ENCODE measurements around the gene TRMT1.
A peak's percentile ranks its signal among the peaks of the same experiment; 100 is the strongest.
"Not testable (repeated sequence)": the region's sequence is repeated elsewhere in the genome, so short reads cannot be mapped to it uniquely, and the experiment has no call there.

Gene TRMT1

DNA sequence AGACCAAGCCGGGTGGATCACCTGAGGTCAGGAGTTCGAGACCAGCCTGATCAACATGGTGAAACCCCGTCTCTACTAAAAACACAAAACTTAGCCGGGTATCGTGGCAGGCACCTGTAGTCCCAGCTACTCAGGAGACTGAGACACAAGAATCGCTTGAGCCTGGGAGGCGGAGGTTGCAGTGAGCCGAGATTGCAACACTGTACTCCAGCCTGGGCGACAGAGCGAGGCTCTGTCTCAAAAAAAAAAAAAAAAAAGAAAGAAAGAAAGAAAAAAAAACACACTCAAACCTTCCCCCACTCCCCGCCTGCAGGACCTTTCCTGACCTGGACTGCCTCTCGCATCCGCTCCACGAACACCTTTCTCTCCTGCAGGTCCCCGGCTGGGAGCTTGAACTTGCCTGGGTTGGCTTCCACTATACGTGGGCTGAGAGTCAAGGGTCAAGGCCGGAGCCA is 32.7 kb upstream of the TRMT1 start:
- H3K27me3 ChIP-seq (ENCODE audit: control insufficient read depth in 1 of 2, insufficient read depth in 2 of 2, low read length in 2 of 2); H3K4me1 ChIP-seq (ENCODE audit: insufficient read depth, low read length); H3K9me3 ChIP-seq (ENCODE audit: low read length): not testable (repeated sequence)
- Histone ChIP-seq H3K36me3 (ENCODE audit: insufficient read depth, low read length) (peaks cover 12% of the 10 kb centered on the region), H3K27ac (ENCODE audit: low read depth, low read length) (peak overlapping the region; percentile 97), H3K9ac (ENCODE audit: low read length) (peak overlapping the region; percentile 49), H3K4me3 (ENCODE audit: low read depth in 1 of 2, low read length in 2 of 2) (peak overlapping the region; percentile 75 to 100)

DNA sequence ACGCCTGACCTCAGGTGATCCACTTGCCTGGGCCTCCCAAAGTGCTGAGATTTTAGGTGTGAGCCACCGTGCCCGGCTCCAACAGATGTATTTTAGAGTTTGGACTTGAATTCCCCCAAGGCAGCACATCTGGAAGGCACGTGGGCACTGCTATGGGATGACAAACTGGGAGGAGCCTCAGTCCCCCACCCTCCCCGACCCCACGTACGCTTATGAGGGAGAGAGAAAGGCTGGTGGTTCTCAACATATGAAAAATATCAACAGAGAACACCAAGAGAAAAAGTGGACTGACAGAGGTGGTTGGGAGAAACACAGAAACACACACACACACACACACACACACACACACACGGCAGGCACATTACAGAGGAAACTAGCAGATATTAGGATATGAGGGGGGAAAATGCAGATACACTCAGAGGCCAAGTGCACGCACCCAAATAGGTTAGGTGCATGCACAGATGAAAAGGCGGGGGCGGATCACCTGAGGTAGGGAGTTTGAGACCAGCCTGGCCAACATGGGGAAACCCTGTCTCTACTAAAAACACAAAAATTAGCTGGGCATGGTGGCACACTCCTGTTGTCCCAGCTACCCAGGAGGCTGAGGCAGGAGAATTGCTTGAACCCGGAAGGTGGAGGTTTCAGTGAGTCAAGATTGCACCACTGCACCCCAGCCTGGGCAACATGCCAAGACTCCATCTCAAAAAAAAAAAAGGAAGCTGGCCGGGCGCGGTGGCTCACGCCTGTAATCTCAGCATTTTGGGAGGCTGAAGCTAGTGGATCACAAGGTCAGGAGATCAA is 30.4 kb upstream of the TRMT1 start:
- peaks cover 6% of the 10 kb centered on the region for H3K4me1 ChIP-seq (ENCODE audit: insufficient read depth, low read length)
- H3K4me3 ChIP-seq (ENCODE audit: low read depth in 1 of 2, low read length in 2 of 2): no peak overlapping the region
- H3K27me3 ChIP-seq (ENCODE audit: control insufficient read depth in 1 of 2, insufficient read depth in 2 of 2, low read length in 2 of 2): no peaks in the 10 kb centered on the region
- no peak overlapping the region for H3K27ac ChIP-seq (ENCODE audit: low read depth, low read length)
- no peaks in the 10 kb centered on the region for H3K9me3 ChIP-seq (ENCODE audit: low read length)
- H3K36me3 ChIP-seq (ENCODE audit: insufficient read depth, low read length): peaks cover 17% of the 10 kb centered on the region
- H3K9ac ChIP-seq (ENCODE audit: low read length): no peak overlapping the region

DNA sequence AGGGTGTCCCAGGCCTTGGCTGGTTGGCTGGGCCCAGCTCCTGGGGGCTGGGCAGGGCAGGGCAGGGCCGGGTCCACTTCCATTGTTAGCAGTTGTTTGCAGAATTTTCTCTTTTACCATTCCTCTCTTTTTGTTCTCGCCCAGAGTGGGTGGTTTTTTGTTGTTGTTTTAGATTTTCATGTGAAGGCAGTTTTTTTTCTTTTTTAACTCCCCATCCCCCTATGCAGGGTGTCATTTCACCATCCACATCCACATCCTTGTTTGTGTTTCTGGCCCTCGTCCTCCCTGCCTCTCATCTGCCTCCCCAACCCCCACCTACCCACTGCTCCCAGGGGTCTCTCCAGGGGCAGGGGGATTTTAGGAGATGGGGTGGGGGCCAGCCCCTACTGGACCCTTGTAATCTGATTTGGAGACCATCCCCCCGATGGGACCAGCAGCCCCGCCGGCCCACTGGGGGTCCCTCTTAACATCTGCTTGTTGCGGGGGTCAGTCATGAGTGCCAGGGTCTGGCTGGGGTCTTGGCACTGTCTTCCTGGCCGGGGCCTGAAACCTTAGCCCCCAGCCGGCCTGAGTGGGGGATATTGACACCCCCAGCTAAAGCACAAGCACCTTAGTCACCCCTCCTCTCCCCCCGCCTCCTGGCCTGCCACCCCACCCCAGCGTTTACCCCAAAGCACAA is 23.2 kb upstream of the TRMT1 start:
- H3K27ac ChIP-seq (ENCODE audit: low read depth, low read length): no peak overlapping the region
- no peak overlapping the region for H3K9ac ChIP-seq (ENCODE audit: low read length)
- H3K27me3 ChIP-seq (ENCODE audit: control insufficient read depth in 1 of 2, insufficient read depth in 2 of 2, low read length in 2 of 2): no peaks in the 10 kb centered on the region
- peaks cover 4% of the 10 kb centered on the region for H3K4me1 ChIP-seq (ENCODE audit: insufficient read depth, low read length)
- H3K9me3 ChIP-seq (ENCODE audit: low read length): no peaks in the 10 kb centered on the region
- H3K4me3 ChIP-seq (ENCODE audit: low read depth in 1 of 2, low read length in 2 of 2): no peak overlapping the region
- peaks cover 38% of the 10 kb centered on the region for H3K36me3 ChIP-seq (ENCODE audit: insufficient read depth, low read length)

DNA sequence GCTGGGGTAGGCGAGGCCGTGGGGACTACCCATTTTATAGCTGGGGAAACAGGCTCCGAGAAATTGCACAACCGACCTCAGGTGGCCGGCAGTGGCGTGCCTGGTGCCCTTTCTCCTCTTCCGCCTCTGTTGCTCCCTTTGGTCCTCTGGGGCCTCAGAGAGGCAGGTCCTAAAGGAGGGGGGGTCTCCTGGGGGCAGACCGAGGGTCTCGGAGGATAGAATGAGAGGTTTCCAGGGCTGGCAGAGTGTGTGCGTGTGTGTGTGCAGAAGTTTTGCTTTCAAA is 22.3 kb upstream of the TRMT1 start:
- Histone ChIP-seq H3K36me3 (ENCODE audit: insufficient read depth, low read length) (peaks cover 29% of the 10 kb centered on the region), H3K27me3 (ENCODE audit: control insufficient read depth in 1 of 2, insufficient read depth in 2 of 2, low read length in 2 of 2) (no peaks in the 10 kb centered on the region), H3K27ac (ENCODE audit: low read depth, low read length) (no peak overlapping the region), H3K4me3 (ENCODE audit: low read depth in 1 of 2, low read length in 2 of 2) (no peak overlapping the region), H3K4me1 (ENCODE audit: insufficient read depth, low read length) (peaks cover 11% of the 10 kb centered on the region), H3K9ac (ENCODE audit: low read length) (no peak overlapping the region), H3K9me3 (ENCODE audit: low read length) (no peaks in the 10 kb centered on the region)

DNA sequence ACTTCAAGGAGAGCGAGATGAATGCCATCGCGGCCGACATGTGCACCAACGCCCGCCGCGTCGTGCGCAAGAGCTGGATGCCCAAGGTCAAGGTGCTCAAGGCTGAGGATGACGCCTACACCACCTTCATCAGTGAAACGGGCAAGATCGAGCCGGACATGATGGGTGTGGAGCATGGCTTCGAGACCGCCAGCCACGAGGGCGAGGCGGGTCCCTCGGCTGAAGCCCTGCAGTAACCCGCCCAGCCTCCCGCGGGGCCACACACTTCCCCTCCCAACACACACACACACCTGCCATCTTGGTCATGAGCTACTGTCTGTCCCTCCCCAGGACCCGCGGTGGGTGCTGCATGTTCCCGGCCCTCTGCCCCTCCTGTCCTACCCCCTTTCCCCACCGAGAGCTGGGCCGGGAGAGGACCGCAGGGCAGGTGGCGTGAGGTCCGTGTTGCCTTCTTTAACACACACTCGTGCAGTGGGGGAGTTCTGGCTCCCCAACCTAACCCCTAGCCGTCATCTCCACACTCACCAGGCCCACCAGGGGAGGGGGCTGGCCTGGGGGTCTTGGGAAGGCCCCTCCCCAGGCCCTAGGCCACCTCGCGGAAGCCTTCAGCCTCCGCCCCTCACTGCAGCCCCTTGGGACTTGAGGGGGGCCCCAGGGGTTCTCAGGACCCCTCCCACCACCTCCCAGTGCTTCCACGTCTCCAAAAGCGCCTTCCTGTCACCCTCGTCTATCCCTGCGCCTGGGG is 21.8 kb upstream of the TRMT1 start:
- H3K4me1 ChIP-seq (ENCODE audit: insufficient read depth, low read length): peaks cover 16% of the 10 kb centered on the region
- H3K9ac ChIP-seq (ENCODE audit: low read length): no peak overlapping the region
- no peaks in the 10 kb centered on the region for H3K27me3 ChIP-seq (ENCODE audit: control insufficient read depth in 1 of 2, insufficient read depth in 2 of 2, low read length in 2 of 2)
- H3K4me3 ChIP-seq (ENCODE audit: low read depth in 1 of 2, low read length in 2 of 2): no peak overlapping the region
- peaks cover 27% of the 10 kb centered on the region for H3K36me3 ChIP-seq (ENCODE audit: insufficient read depth, low read length)
- no peaks in the 10 kb centered on the region for H3K9me3 ChIP-seq (ENCODE audit: low read length)
- H3K27ac ChIP-seq (ENCODE audit: low read depth, low read length): no peak overlapping the region

DNA sequence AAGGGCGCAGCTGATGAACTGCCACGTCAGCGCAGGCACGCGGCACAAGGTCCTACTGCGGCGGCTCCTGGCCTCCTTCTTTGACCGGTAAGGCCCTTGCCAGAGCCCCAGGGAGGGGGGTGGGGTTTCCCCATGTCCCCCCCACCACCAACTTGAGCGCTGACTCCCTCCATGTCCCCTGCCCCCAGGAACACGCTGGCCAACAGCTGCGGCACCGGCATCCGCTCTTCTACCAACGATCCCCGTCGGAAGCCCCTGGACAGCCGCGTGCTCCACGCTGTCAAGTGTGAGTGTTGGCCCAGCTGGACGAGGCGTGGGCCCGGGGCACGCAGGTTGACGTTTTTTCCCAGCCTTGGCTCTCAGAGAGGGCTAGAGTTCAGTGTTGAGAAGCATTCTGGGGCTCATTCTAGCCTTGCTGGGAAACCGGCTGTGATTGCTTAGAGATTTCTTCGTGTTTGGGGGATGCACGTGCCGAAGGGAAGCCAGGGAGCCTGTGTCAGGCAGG is 20.8 kb upstream of the TRMT1 start:
- no peak overlapping the region for H3K27ac ChIP-seq (ENCODE audit: low read depth, low read length)
- no peak overlapping the region for H3K4me3 ChIP-seq (ENCODE audit: low read depth in 1 of 2, low read length in 2 of 2)
- no peaks in the 10 kb centered on the region for H3K27me3 ChIP-seq (ENCODE audit: control insufficient read depth in 1 of 2, insufficient read depth in 2 of 2, low read length in 2 of 2)
- H3K9ac ChIP-seq (ENCODE audit: low read length): no peak overlapping the region
- peaks cover 16% of the 10 kb centered on the region for H3K4me1 ChIP-seq (ENCODE audit: insufficient read depth, low read length)
- no peaks in the 10 kb centered on the region for H3K9me3 ChIP-seq (ENCODE audit: low read length)
- peaks cover 27% of the 10 kb centered on the region for H3K36me3 ChIP-seq (ENCODE audit: insufficient read depth, low read length)

DNA sequence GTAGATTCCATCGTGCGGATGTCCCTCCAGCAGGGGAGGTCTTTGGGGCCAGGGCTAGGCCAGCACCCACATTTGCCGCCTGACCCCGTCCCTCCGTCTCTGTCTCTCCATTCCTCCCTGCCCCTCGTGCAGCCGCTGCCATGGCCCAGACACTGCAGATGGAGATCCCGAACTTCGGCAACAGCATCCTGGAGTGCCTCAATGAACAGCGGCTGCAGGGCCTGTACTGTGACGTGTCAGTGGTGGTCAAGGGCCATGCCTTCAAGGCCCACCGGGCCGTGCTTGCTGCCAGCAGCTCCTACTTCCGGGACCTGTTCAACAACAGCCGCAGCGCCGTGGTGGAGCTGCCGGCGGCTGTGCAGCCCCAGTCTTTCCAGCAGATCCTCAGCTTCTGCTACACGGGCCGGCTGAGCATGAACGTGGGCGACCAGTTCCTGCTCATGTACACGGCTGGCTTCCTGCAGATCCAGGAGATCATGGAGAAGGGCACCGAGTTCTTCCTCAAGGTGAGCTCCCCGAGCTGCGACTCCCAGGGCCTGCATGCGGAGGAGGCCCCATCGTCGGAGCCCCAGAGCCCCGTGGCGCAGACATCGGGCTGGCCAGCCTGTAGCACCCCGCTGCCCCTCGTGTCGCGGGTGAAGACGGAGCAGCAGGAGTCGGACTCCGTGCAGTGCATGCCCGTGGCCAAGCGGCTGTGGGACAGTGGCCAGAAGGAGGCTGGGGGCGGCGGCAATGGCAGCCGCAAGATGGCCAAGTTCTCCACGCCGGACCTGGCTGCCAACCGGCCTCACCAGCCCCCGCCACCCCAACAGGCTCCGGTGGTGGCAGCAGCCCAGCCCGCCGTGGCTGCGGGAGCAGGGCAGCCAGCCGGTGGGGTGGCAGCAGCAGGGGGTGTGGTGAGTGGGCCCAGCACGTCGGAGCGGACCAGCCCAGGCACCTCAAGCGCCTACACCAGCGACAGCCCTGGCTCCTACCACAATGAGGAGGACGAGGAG is 18.8 kb upstream of the TRMT1 start:
- Histone ChIP-seq H3K36me3 (ENCODE audit: insufficient read depth, low read length) (peaks cover 27% of the 10 kb centered on the region), H3K27me3 (ENCODE audit: control insufficient read depth in 1 of 2, insufficient read depth in 2 of 2, low read length in 2 of 2) (no peaks in the 10 kb centered on the region), H3K4me3 (ENCODE audit: low read depth in 1 of 2, low read length in 2 of 2) (no peak overlapping the region), H3K9me3 (ENCODE audit: low read length) (no peaks in the 10 kb centered on the region), H3K9ac (ENCODE audit: low read length) (no peak overlapping the region), H3K27ac (ENCODE audit: low read depth, low read length) (no peak overlapping the region), H3K4me1 (ENCODE audit: insufficient read depth, low read length) (peaks cover 16% of the 10 kb centered on the region)

DNA sequence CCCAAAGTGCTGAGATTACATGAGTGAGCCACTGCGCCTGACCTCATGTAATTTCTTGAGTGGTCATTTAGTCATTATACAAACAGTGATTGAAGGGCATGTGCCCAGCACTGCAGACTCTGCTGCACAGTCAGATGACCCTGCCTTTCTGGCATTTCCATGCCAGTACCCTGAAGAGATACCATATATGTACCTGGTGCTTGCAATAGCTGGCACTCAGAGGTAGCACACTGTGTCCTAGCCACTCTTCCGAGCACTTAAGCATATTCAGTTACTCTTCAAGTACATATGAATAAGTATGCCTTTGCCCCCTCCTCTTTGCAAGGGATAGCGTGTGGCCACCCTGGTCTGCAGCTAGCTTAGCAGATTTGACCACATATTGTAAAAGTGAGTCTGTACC is 18.1 kb upstream of the TRMT1 start:
- Histone ChIP-seq H3K4me1 (ENCODE audit: insufficient read depth, low read length) (peaks cover 16% of the 10 kb centered on the region), H3K36me3 (ENCODE audit: insufficient read depth, low read length) (peaks cover 27% of the 10 kb centered on the region), H3K9ac (ENCODE audit: low read length) (no peak overlapping the region), H3K27me3 (ENCODE audit: control insufficient read depth in 1 of 2, insufficient read depth in 2 of 2, low read length in 2 of 2) (no peaks in the 10 kb centered on the region), H3K4me3 (ENCODE audit: low read depth in 1 of 2, low read length in 2 of 2) (no peak overlapping the region), H3K9me3 (ENCODE audit: low read length) (no peaks in the 10 kb centered on the region), H3K27ac (ENCODE audit: low read depth, low read length) (no peak overlapping the region)

DNA sequence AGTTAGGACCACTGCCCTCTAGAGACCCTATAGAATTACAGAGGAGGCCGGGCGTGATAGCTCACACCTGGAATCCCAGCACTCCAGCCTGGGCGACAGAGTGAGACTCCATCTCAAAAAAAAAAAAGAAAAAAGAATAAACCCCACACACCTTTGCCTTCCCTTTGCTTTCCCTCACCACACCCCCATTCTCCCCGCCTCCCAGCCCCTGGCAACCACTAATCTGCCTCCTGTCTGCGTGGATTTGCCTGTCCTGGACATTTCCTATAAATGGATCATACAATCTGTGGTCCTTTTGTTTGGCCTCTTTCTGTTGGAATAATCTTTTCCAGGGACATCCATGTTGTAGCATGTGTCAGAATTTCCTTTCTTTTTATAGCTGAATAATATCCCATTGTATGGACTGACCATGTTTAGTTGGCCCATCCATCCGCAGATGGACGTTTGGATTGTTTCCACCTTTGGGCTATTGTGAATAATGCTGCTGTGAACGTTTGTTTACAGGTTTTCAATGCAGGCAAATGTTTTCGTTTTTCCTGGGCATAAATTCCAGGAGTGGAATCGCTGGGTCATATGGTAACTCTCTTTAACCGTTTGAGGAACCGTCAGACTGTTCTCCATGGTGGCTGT is 16.8 kb upstream of the TRMT1 start:
- Histone ChIP-seq H3K36me3 (ENCODE audit: insufficient read depth, low read length) (peaks cover 24% of the 10 kb centered on the region), H3K9ac (ENCODE audit: low read length) (no peak overlapping the region), H3K27ac (ENCODE audit: low read depth, low read length) (no peak overlapping the region), H3K9me3 (ENCODE audit: low read length) (no peaks in the 10 kb centered on the region), H3K4me3 (ENCODE audit: low read depth in 1 of 2, low read length in 2 of 2) (no peak overlapping the region), H3K27me3 (ENCODE audit: control insufficient read depth in 1 of 2, insufficient read depth in 2 of 2, low read length in 2 of 2) (no peaks in the 10 kb centered on the region), H3K4me1 (ENCODE audit: insufficient read depth, low read length) (peaks cover 16% of the 10 kb centered on the region)

DNA sequence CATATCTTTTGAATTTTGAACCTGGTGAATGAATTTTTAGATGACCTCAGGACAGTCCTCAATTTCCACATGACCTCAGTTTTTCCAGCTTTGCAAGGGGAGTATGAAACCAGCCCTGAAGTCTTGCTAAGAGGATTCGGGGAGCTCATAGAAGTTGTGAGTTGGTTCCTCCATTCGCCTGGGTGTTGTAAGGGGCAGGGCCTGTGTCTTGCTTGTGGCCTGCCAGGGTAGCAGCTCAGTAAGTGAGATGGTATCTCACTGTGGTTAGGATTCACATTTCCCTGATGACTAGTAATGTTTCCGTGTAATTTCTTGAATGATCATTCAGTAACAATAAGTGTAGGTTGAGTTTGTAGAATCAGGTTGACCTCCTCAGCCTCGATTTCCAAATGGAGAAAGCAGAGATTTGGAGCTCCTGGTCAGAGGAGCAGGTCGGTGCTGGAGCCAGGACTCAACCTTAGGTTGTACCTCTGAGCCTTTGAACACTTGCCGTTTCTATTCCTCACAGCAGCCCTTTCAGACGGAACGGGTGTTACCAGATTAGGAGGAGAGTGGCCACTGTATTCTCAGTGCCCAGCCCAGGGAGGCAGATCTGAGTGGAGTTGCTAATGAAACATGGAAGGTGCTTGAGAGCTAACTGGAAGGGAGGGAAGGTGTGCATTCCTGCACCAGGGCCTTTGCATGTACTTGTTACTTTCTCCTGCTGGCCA is 16.1 kb upstream of the TRMT1 start:
- H3K27me3 ChIP-seq (ENCODE audit: control insufficient read depth in 1 of 2, insufficient read depth in 2 of 2, low read length in 2 of 2): no peaks in the 10 kb centered on the region
- peaks cover 17% of the 10 kb centered on the region for H3K36me3 ChIP-seq (ENCODE audit: insufficient read depth, low read length)
- peaks cover 16% of the 10 kb centered on the region for H3K4me1 ChIP-seq (ENCODE audit: insufficient read depth, low read length)
- no peak overlapping the region for H3K4me3 ChIP-seq (ENCODE audit: low read depth in 1 of 2, low read length in 2 of 2)
- no peak overlapping the region for H3K9ac ChIP-seq (ENCODE audit: low read length)
- no peaks in the 10 kb centered on the region for H3K9me3 ChIP-seq (ENCODE audit: low read length)
- no peak overlapping the region for H3K27ac ChIP-seq (ENCODE audit: low read depth, low read length)

Measured in muscle layer of colon (tissue), 2 donors.